A549 (cell line): ENCODE measurements around the gene RIMKLA. TPM values are rescaled to one million over a fixed set of nuclear protein-coding genes. Genes with fewer than 3 reads are reported as not detected.

Experiments used
- ATAC-seq, 2 experiments: fragments of 200-7000 bp in 1 of 2; fragments of >200 bp in 1 of 2; cut with Nextera tagmentation in 1 of 2; cut with Tn5 transposase in 1 of 2; 3 replicates each; pipeline versions ENCODE4 v1.8.0 to v1.9.1; 2018 to 2020; ENCODE audit warnings: mild to moderate bottlenecking in 1 of 2, moderate library complexity in 1 of 2
- CTCF ChIA-PET: fragments of 300-600 bp; sonication (Branson Sonifier 250); formaldehyde crosslinking; extraction: SDS; loops from one replicate; lab custom pipeline; 2021; ENCODE audit warnings: antibody characterized with exemption, inconsistent platforms; lab: Yijun Ruan, JAX
- POLR2A ChIA-PET: fragments of 350-600 bp; formaldehyde crosslinking; extraction: SDS; loops from one replicate; lab custom pipeline; 2021; ENCODE audit warnings: antibody characterized with exemption, inconsistent platforms; lab: Yijun Ruan, JAX
- DNase-seq, 2 experiments: peaks; one replicate each; pipeline versions ENCODE4 v3.0.0 to v3.0.0-alpha.2; 2011 to 2016; ENCODE audit warnings: low read depth in 1 of 2, low spot score in 1 of 2
- FAIRE-seq: peaks from 2 replicates; lab custom pipeline; 2011; peaks lifted over from hg19 to GRCh38; lab: Jason Lieb, UNC
- H3K27ac ChIP-seq, 2 experiments: fragments of >200 bp; sonication (Bioruptor Twin); formaldehyde crosslinking; 3 replicates each; pipeline ENCODE4 v1.5.1; 2016 to 2017
- H3K4me1 ChIP-seq: fragments of >200 bp; sonication (Bioruptor Twin); formaldehyde crosslinking; 3 replicates; pipeline ENCODE4 v1.6.1; 2016
- H3K4me2 ChIP-seq: fragments of >200 bp; sonication (Bioruptor Twin); formaldehyde crosslinking; 3 replicates; pipeline ENCODE4 v1.6.1; 2016
- H3K4me3 ChIP-seq: fragments of >200 bp; sonication (Bioruptor Twin); formaldehyde crosslinking; 3 replicates; pipeline ENCODE4 v1.5.1; 2016
- H3K9me3 ChIP-seq: fragments of >200 bp; sonication (Bioruptor Twin); formaldehyde crosslinking; 3 replicates; pipeline ENCODE4 v1.6.1; 2016
- CBX2 ChIP-seq: fragments of 200-600 bp; sonication (generic); IDR thresholded peaks from 2 replicates; pipeline ENCODE4 v1.6.1; 2016; ENCODE audit warnings: low read depth, mild to moderate bottlenecking, borderline replicate concordance
- CHD2 ChIP-seq: fragments of 150-350 bp; IDR thresholded peaks from 2 replicates; pipeline ENCODE4 v1.6.1; 2014; ENCODE audit warnings: low read length; ENCODE audit not compliant: partially characterized antibody
- EHF ChIP-seq: fragments of 250-450 bp; sonication (Bioruptor Pico); IDR thresholded peaks from 2 replicates; pipeline ENCODE4 v1.5.0; 2020; ENCODE audit warnings: mild to moderate bottlenecking
- ESRRA ChIP-seq: fragments of 150-350 bp; IDR thresholded peaks from 2 replicates; pipeline ENCODE4 v1.6.1; 2014; ENCODE audit warnings: mild to moderate bottlenecking, low read length, borderline replicate concordance
- FOSL2 ChIP-seq, 2 experiments: fragments of 450-650 bp in 1 of 2; fragments of >200 bp in 1 of 2; sonication (Bioruptor Twin) in 1 of 2; formaldehyde crosslinking; IDR thresholded peaks; 2 replicates each; pipeline versions ENCODE4 v1.5.0 to v1.6.1; 2016 to 2020; ENCODE audit warnings: mild to moderate bottlenecking in 1 of 2, moderate library complexity in 1 of 2
- FOXS1 ChIP-seq: fragments of 250-450 bp; sonication (Bioruptor Pico); IDR thresholded peaks from 2 replicates; pipeline ENCODE4 v1.5.0; 2020; ENCODE audit warnings: mild to moderate bottlenecking, moderate library complexity
- HDAC2 ChIP-seq: fragments of 200-600 bp; sonication (generic); IDR thresholded peaks from 2 replicates; pipeline ENCODE4 v1.6.1; 2016
- HOXB13 ChIP-seq: fragments of 250-450 bp; sonication (Bioruptor Pico); IDR thresholded peaks from 2 replicates; pipeline ENCODE4 v1.5.0; 2020; ENCODE audit warnings: low read depth, mild to moderate bottlenecking, moderate library complexity
- HOXB5 ChIP-seq: fragments of 250-450 bp; sonication (Bioruptor Pico); IDR thresholded peaks from 2 replicates; pipeline ENCODE4 v1.5.0; 2020; ENCODE audit warnings: mild to moderate bottlenecking, moderate library complexity
- JUNB ChIP-seq: fragments of >200 bp; sonication (Bioruptor Twin); formaldehyde crosslinking; IDR thresholded peaks from 2 replicates; pipeline ENCODE4 v1.6.1; 2016
- MAZ ChIP-seq: fragments of 150-350 bp; IDR thresholded peaks from 2 replicates; pipeline ENCODE4 v1.6.1; 2014; ENCODE audit warnings: antibody characterized with exemption, low read depth, low read length, borderline replicate concordance
- MYC ChIP-seq: IDR thresholded peaks from 2 replicates; pipeline ENCODE4 v1.6.1; 2012; ENCODE audit warnings: mild to moderate bottlenecking, inconsistent platforms, low read length, improper control_type of control experiment, borderline replicate concordance
- NR3C1 ChIP-seq: fragments of >200 bp; sonication (Bioruptor Twin); formaldehyde crosslinking; IDR thresholded peaks from 3 replicates; pipeline ENCODE4 v1.6.1; 2017
- PHF8 ChIP-seq: fragments of 200-600 bp; sonication (generic); IDR thresholded peaks from 2 replicates; pipeline ENCODE4 v1.6.1; 2016; ENCODE audit warnings: low read depth, mild to moderate bottlenecking, antibody characterized with exemption, moderate library complexity, borderline replicate concordance
- POLR2A ChIP-seq: IDR thresholded peaks from 2 replicates; pipeline ENCODE4 v1.6.1; 2012; ENCODE audit warnings: mild to moderate bottlenecking, low read length
- RARB ChIP-seq: fragments of 250-450 bp; sonication (Bioruptor Pico); IDR thresholded peaks from 2 replicates; pipeline ENCODE4 v1.8.0; 2021; ENCODE audit warnings: mild to moderate bottlenecking, moderate library complexity
- RCOR1 ChIP-seq: fragments of 150-350 bp; IDR thresholded peaks from 2 replicates; pipeline ENCODE4 v1.6.1; 2014; ENCODE audit warnings: antibody characterized with exemption, low read length, low read depth
- RFX5 ChIP-seq: fragments of 450-650 bp; IDR thresholded peaks from 2 replicates; pipeline ENCODE4 v1.7.1; 2014; ENCODE audit warnings: antibody characterized with exemption, mild to moderate bottlenecking, moderate library complexity
- RNF2 ChIP-seq: fragments of 200-600 bp; sonication (generic); IDR thresholded peaks from 2 replicates; pipeline ENCODE4 v1.6.1; 2016; ENCODE audit warnings: low read depth, mild to moderate bottlenecking, antibody characterized with exemption, moderate library complexity, borderline replicate concordance
- SREBF2 ChIP-seq: fragments of 450-650 bp; IDR thresholded peaks from 2 replicates; pipeline ENCODE4 v1.6.1; 2014; ENCODE audit warnings: mild to moderate bottlenecking, moderate library complexity
- TFCP2L1 ChIP-seq: fragments of 250-450 bp; sonication (Bioruptor Pico); IDR thresholded peaks from 2 replicates; pipeline ENCODE4 v1.5.0; 2021; ENCODE audit warnings: mild to moderate bottlenecking
- ZFP36 ChIP-seq: fragments of 450-650 bp; IDR thresholded peaks from 2 replicates; pipeline ENCODE4 v1.6.1; 2014; ENCODE audit warnings: borderline replicate concordance; ENCODE audit not compliant: partially characterized antibody
- ZSCAN20 ChIP-seq: fragments of 250-450 bp; sonication (Bioruptor Pico); IDR thresholded peaks from 2 replicates; pipeline ENCODE4 v1.8.0; 2022; ENCODE audit warnings: mild to moderate bottlenecking, moderate library complexity
- whole genome bisulfite sequencing: methylation state at CpG from one replicate; pipeline ENCODE4 v1.1.6; 2017; ENCODE audit errors: missing lambda C conversion rate; 5-methylcytosine and 5-hydroxymethylcytosine counted together
- polyA plus RNA-seq, 4 experiments: library from polyadenylated mRNA; depleted of rRNA in 3 of 4; stranded (reverse); fragments of >200 nt; fragmentation: RNase III in 1 of 4; extraction: RNeasy Plus Mini Kit Qiagen cat#74134 plus additional on column Dnase treatment in 1 of 4; gene quantifications; 2 replicates in 3 of 4; 3 replicates in 1 of 4; pipeline ENCODE4 v1.2.3, GENCODE V29; 2011 to 2017
- TF ChIP-seq, protein P1 (sequence below): fragments of 200-600 bp; sonication (generic); IDR thresholded peaks from 2 replicates; pipeline ENCODE4 v1.6.1; 2016; ENCODE audit warnings: antibody characterized with exemption, mild to moderate bottlenecking, moderate library complexity
- TF ChIP-seq, protein P2 (sequence below): fragments of >200 bp; sonication (Bioruptor Twin); formaldehyde crosslinking; IDR thresholded peaks from 2 replicates; pipeline ENCODE4 v1.6.1; 2016
- TF ChIP-seq, protein P3 (sequence below): fragments of 250-450 bp; sonication (Bioruptor Pico); IDR thresholded peaks from 2 replicates; pipeline ENCODE4 v1.5.0; 2021; ENCODE audit warnings: mild to moderate bottlenecking, moderate library complexity, borderline replicate concordance
- TF ChIP-seq, protein P4 (sequence below): IDR thresholded peaks from 2 replicates; pipeline ENCODE4 v1.6.1; 2012; ENCODE audit warnings: low read depth, borderline replicate concordance
- TF ChIP-seq, protein P5 (sequence below): fragments of >200 bp; sonication (Bioruptor Twin); formaldehyde crosslinking; IDR thresholded peaks from 3 replicates; pipeline ENCODE4 v1.5.1; 2016

The RIMKLA gene
- polyA plus RNA-seq, 2 of the 4 experiments (the other 2 are of a cell fraction), result 0.35 to 1.7 TPM

DNA sequence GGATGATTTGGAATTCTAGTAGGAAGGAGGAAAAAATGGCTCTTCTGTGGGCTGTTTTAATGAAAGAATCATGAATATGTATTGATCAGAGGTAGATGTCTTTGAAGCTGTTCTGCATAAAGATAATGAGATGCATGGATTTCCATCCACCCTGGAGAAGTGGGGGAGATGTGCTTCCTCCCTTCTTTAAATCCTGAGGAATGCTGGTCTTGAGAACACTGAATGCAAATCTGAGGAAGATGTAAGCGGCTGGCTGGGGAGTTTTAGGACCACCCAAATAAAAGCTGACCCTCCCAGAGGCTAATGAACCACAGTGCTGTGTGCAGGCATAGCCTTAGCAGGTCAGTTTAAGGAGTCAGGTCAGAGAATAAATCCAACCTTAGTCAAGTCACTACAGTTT lies 37.9 kb downstream of the RIMKLA start:
- Histone ChIP-seq H3K9me3 (no peaks in the 10 kb centered on the region), H3K4me3 (no peak overlapping the region), H3K27ac (no peak overlapping the region), H3K4me2 (no peak overlapping the region), H3K4me1 (no peaks in the 10 kb centered on the region)
- DNase-seq (no peak), ATAC-seq (no peak), FAIRE-seq (no peak)
- POLR2A ChIA-PET, result no interaction called here
- CTCF ChIA-PET, result no interaction called here
- TF ChIP-seq MAZ (no peak), EHF (no peak), ZFP36 (no peak), ZSCAN20 (CRISPR knock-in tag) (no peak), HOXB13 (no peak), FOXS1 (CRISPR knock-in tag) (no peak), TFCP2L1 (CRISPR knock-in tag) (no peak), PHF8 (no peak), FOSL2 (IDR thresholded peaks at IDR 0.05) (no peak), FOSL2 (CRISPR knock-in tag; IDR thresholded peaks at IDR 0.05) (no peak), CHD2 (no peak), RNF2 (no peak), MYC (no peak), RARB (CRISPR knock-in tag) (no peak), CBX2 (no peak), RFX5 (no peak)
- TF ChIP-seq, protein P1, sequence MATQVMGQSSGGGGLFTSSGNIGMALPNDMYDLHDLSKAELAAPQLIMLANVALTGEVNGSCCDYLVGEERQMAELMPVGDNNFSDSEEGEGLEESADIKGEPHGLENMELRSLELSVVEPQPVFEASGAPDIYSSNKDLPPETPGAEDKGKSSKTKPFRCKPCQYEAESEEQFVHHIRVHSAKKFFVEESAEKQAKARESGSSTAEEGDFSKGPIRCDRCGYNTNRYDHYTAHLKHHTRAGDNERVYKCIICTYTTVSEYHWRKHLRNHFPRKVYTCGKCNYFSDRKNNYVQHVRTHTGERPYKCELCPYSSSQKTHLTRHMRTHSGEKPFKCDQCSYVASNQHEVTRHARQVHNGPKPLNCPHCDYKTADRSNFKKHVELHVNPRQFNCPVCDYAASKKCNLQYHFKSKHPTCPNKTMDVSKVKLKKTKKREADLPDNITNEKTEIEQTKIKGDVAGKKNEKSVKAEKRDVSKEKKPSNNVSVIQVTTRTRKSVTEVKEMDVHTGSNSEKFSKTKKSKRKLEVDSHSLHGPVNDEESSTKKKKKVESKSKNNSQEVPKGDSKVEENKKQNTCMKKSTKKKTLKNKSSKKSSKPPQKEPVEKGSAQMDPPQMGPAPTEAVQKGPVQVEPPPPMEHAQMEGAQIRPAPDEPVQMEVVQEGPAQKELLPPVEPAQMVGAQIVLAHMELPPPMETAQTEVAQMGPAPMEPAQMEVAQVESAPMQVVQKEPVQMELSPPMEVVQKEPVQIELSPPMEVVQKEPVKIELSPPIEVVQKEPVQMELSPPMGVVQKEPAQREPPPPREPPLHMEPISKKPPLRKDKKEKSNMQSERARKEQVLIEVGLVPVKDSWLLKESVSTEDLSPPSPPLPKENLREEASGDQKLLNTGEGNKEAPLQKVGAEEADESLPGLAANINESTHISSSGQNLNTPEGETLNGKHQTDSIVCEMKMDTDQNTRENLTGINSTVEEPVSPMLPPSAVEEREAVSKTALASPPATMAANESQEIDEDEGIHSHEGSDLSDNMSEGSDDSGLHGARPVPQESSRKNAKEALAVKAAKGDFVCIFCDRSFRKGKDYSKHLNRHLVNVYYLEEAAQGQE, result no peak
- TF ChIP-seq, protein P2, sequence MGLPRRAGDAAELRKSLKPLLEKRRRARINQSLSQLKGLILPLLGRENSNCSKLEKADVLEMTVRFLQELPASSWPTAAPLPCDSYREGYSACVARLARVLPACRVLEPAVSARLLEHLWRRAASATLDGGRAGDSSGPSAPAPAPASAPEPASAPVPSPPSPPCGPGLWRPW, result no peak
- TF ChIP-seq, protein P3, sequence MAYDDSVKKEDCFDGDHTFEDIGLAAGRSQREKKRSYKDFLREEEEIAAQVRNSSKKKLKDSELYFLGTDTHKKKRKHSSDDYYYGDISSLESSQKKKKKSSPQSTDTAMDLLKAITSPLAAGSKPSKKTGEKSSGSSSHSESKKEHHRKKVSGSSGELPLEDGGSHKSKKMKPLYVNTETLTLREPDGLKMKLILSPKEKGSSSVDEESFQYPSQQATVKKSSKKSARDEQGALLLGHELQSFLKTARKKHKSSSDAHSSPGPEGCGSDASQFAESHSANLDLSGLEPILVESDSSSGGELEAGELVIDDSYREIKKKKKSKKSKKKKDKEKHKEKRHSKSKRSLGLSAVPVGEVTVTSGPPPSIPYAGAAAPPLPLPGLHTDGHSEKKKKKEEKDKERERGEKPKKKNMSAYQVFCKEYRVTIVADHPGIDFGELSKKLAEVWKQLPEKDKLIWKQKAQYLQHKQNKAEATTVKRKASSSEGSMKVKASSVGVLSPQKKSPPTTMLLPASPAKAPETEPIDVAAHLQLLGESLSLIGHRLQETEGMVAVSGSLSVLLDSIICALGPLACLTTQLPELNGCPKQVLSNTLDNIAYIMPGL, result no peak
- TF ChIP-seq, all 56 proteins: peak for 0
- 93% methylated on average over 1 of the region's 1 CpG for WGBS

DNA sequence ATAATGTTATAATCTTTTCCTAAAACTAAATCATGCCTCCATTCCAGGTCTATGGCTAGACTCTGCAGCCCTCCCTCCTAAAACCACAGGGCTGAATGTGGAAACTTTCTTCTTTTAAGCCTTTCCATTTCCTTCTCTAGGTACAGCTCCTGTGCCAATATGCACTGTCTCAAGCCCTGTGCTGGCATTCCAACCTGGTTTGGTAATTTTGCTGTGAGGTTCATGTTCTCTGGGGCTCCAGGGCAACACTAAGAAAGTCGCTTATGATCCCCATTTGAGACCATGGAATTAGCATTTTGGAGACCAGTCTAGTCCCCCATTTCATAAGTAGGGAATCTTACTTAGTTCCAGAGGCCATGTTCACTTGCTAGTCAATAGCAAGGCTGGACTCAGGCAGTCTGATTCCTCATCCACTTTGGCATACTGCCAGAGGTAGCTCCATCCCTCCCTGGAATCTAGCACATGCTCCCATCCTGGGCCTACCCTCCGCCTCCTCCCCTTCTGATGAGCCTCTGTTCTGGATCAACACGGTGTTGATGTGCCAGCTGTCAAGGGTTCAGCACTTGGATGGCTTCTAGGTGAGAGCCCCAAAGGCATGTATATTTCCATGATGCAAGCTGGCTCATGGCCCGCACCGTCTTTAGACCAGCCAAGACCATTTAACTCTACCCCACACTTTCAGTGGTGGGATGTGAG lies 38.7 kb downstream of the RIMKLA start:
- H3K4me3 ChIP-seq, result no peak overlapping the region
- CTCF ChIA-PET, result no interaction called here
- H3K4me1 ChIP-seq, result no peaks in the 10 kb centered on the region
- H3K4me2 ChIP-seq, result no peak overlapping the region
- H3K27ac ChIP-seq, result no peak overlapping the region
- no peaks in the 10 kb centered on the region for H3K9me3 ChIP-seq
- DNase-seq (no peak), FAIRE-seq (no peak), ATAC-seq (no peak)
- 96% methylated on average over 4 of the region's 5 CpGs for WGBS
- POLR2A ChIA-PET, result no interaction called here
- TF ChIP-seq HDAC2, result no peak
- TF ChIP-seq JUNB, result no peak
- no peak for TF ChIP-seq POLR2A
- TF ChIP-seq PHF8, result no peak
- TF ChIP-seq HOXB5 (CRISPR knock-in tag), result no peak
- no peak for TF ChIP-seq NR3C1
- no peak for TF ChIP-seq RFX5
- TF ChIP-seq SREBF2, result no peak
- TF ChIP-seq RCOR1, result no peak
- no peak for TF ChIP-seq ESRRA
- no peak for TF ChIP-seq ZFP36
- TF ChIP-seq, protein P4, sequence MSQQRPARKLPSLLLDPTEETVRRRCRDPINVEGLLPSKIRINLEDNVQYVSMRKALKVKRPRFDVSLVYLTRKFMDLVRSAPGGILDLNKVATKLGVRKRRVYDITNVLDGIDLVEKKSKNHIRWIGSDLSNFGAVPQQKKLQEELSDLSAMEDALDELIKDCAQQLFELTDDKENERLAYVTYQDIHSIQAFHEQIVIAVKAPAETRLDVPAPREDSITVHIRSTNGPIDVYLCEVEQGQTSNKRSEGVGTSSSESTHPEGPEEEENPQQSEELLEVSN, result no peak
- TF ChIP-seq, protein P5, sequence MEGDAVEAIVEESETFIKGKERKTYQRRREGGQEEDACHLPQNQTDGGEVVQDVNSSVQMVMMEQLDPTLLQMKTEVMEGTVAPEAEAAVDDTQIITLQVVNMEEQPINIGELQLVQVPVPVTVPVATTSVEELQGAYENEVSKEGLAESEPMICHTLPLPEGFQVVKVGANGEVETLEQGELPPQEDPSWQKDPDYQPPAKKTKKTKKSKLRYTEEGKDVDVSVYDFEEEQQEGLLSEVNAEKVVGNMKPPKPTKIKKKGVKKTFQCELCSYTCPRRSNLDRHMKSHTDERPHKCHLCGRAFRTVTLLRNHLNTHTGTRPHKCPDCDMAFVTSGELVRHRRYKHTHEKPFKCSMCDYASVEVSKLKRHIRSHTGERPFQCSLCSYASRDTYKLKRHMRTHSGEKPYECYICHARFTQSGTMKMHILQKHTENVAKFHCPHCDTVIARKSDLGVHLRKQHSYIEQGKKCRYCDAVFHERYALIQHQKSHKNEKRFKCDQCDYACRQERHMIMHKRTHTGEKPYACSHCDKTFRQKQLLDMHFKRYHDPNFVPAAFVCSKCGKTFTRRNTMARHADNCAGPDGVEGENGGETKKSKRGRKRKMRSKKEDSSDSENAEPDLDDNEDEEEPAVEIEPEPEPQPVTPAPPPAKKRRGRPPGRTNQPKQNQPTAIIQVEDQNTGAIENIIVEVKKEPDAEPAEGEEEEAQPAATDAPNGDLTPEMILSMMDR, result no peak
- TF ChIP-seq, protein P2, result no peak
